T-helper 17 cell (primary cell): ENCODE data around the gene TOMM7. TPM values are rescaled to one million over a fixed set of nuclear protein-coding genes. Genes with fewer than 3 reads are reported as not detected.
"Not testable (repeated sequence)": the region's sequence is repeated elsewhere in the genome, so short reads cannot be mapped to it uniquely, and the experiment has no call there.

ENCODE experiments used
- ATAC-seq: fragments of 150-1000 bp; cut with Tn5 transposase; 2 replicates; pipeline ENCODE4 v1.10.0; 2021; ENCODE audit warnings: mild to moderate bottlenecking, moderate library complexity
- DNase-seq, 3 donors: peaks; one replicate each; pipeline versions ENCODE4 v3.0.0 to v3.0.0-alpha.2; 2020 to 2021
- H3K9me3 ChIP-seq: one replicate; pipeline ENCODE4 v1.7.0; 2013; ENCODE audit warnings: low read length, mild to moderate bottlenecking; ENCODE audit not compliant: control insufficient read depth, poor library complexity, severe bottlenecking
- H3K27ac Mint-ChIP-seq: one replicate; pipeline ENCODE4 v1.8.0; 2022; ENCODE audit warnings: mild to moderate bottlenecking, moderate library complexity, mixed read lengths
- H3K27me3 Mint-ChIP-seq: one replicate; pipeline ENCODE4 v1.8.0; 2022; ENCODE audit warnings: mixed read lengths
- H3K36me3 Mint-ChIP-seq: one replicate; pipeline ENCODE4 v1.8.0; 2022; ENCODE audit warnings: low read depth, mixed read lengths
- H3K4me1 Mint-ChIP-seq: one replicate; pipeline ENCODE4 v1.8.0; 2022; ENCODE audit warnings: mild to moderate bottlenecking, mixed read lengths
- H3K4me3 Mint-ChIP-seq: one replicate; pipeline ENCODE4 v1.8.0; 2022; ENCODE audit warnings: mild to moderate bottlenecking, moderate library complexity, mixed read lengths
- total RNA-seq, 4 donors: library from RNA in 2 of 4; stranded (reverse) in 2 of 4; gene quantifications; one replicate each; pipeline ENCODE4 v1.2.3 and lab custom pipeline; 2022 to 2026

TOMM7 gene
- total RNA-seq, 2 donors from 2014 or later: 425 to 606 TPM

GRCh38 chr7:22802831-22803230 is 19.8 kb downstream of the TOMM7 start:
- ATAC-seq, H3K27ac Mint-ChIP-seq: not testable (repeated sequence)

GRCh38 chr7:22802426-22802825 is 20.2 kb downstream of the TOMM7 start:
- ATAC-seq (no peak), DNase-seq (no peak)
- no peak overlapping the region for H3K27ac Mint-ChIP-seq
- peaks cover 25% of the 10 kb centered on the region for H3K27me3 Mint-ChIP-seq
- H3K4me1 Mint-ChIP-seq: no peaks in the 10 kb centered on the region
- no peak overlapping the region for H3K4me3 Mint-ChIP-seq
- H3K9me3 ChIP-seq: no peaks in the 10 kb centered on the region
- no peaks in the 10 kb centered on the region for H3K36me3 Mint-ChIP-seq

More at GRCh38 chr7:22802831-22803230, 19.8 kb downstream of the TOMM7 start:
- H3K4me3 Mint-ChIP-seq, H3K4me1 Mint-ChIP-seq, H3K9me3 ChIP-seq, H3K36me3 Mint-ChIP-seq, DNase-seq: not testable (repeated sequence)
- H3K27me3 Mint-ChIP-seq: peaks cover 25% of the 10 kb centered on the region

DNA sequence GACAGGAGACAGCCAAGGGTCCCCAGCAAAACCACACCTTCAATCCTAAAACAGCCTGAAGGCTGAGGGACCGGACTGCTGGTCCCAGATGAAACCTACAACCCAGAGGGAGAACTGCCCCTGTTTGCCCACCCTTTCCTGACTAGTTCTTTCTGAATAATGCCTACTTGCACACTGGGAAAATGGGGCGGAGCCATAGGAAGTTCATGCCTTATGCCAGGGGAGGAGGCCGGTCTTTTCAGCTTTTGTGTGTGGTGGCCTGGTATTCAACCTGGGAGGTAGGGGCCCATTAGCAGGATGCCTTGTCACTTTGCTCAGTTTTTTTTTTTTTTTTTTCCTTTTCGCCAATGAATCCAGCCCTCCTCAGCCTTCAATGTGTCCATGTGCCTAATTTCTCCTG is 20.7 kb downstream of the TOMM7 start:
- no peak overlapping the region for H3K4me3 Mint-ChIP-seq
- DNase-seq (no peak), ATAC-seq (no peak)
- H3K36me3 Mint-ChIP-seq: no peaks in the 10 kb centered on the region
- no peaks in the 10 kb centered on the region for H3K4me1 Mint-ChIP-seq
- no peak overlapping the region for H3K27ac Mint-ChIP-seq
- H3K27me3 Mint-ChIP-seq: peaks cover 25% of the 10 kb centered on the region
- no peaks in the 10 kb centered on the region for H3K9me3 ChIP-seq

GRCh38 chr7:22799633-22800032 is 23.0 kb downstream of the TOMM7 start:
- no peaks in the 10 kb centered on the region for H3K9me3 ChIP-seq
- ATAC-seq (no peak), DNase-seq (no peak)
- H3K4me3 Mint-ChIP-seq: no peak overlapping the region
- no peaks in the 10 kb centered on the region for H3K36me3 Mint-ChIP-seq
- H3K4me1 Mint-ChIP-seq: no peaks in the 10 kb centered on the region
- no peak overlapping the region for H3K27ac Mint-ChIP-seq
- H3K27me3 Mint-ChIP-seq: peaks cover 25% of the 10 kb centered on the region

GRCh38 chr7:22793593-22794462 is 28.8 kb downstream of the TOMM7 start:
- ATAC-seq (no peak), DNase-seq (no peak)
- H3K4me3 Mint-ChIP-seq: no peak overlapping the region
- H3K4me1 Mint-ChIP-seq: no peaks in the 10 kb centered on the region
- no peaks in the 10 kb centered on the region for H3K36me3 Mint-ChIP-seq
- no peak overlapping the region for H3K27ac Mint-ChIP-seq
- H3K27me3 Mint-ChIP-seq: peaks cover 21% of the 10 kb centered on the region
- H3K9me3 ChIP-seq: no peaks in the 10 kb centered on the region

DNA sequence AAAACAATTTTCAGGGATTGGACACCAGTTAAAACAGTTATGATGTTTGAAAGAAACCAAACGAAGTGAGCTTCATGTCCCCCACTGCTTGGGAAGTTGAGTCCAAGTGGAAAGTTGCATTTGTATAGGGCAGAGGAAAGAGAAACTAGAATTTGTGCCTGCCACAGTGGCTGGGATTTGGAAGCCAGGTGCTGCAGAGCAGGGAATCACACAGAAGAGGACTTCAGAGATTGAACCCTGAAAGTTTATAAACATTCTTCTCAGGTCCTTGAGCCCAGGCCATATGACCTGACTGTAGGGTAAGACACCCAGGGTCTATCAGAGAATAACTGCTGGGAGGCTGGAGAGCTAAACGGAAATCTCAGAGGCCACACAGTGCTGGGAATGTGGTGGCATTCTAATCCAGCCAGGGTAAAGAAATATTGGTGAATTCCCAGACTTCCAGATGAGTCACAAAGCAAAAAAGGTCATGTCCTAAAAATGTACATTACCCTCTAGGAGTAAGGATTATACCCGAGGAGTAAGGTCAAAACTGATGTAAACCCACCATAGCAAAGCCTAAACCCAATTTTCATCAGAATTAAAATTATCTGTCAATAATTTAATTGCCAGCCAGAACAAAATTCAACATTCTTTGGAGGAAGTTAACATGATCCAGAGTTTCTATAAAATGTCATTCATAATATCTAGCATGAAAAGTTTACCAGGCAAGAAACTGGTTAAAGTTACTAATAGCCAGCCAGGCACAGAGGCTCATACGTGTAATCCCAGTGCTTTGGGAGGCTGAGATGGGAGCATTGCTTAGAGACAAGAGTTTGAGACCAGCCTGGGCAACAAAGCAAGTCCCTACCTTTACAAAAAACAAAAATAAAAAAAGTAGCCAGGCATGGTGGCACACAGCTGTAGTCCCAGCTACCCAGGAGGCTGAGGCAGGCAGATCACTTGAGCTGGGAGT is 31.2 kb downstream of the TOMM7 start:
- H3K36me3 Mint-ChIP-seq: no peaks in the 10 kb centered on the region
- H3K27me3 Mint-ChIP-seq: peaks cover 19% of the 10 kb centered on the region
- H3K27ac Mint-ChIP-seq: no peak overlapping the region
- DNase-seq (no peak), ATAC-seq (no peak)
- no peaks in the 10 kb centered on the region for H3K4me1 Mint-ChIP-seq
- H3K9me3 ChIP-seq: no peaks in the 10 kb centered on the region
- no peak overlapping the region for H3K4me3 Mint-ChIP-seq

- DNase-seq, H3K4me3 Mint-ChIP-seq, ATAC-seq, H3K36me3 Mint-ChIP-seq, H3K9me3 ChIP-seq, H3K4me1 Mint-ChIP-seq, H3K27ac Mint-ChIP-seq: not testable (repeated sequence)
- H3K27me3 Mint-ChIP-seq: peaks cover 19% of the 10 kb centered on the region
These were observed 32.0 kb downstream of the TOMM7 start for GRCh38 chr7:22790640-22791039.

DNA sequence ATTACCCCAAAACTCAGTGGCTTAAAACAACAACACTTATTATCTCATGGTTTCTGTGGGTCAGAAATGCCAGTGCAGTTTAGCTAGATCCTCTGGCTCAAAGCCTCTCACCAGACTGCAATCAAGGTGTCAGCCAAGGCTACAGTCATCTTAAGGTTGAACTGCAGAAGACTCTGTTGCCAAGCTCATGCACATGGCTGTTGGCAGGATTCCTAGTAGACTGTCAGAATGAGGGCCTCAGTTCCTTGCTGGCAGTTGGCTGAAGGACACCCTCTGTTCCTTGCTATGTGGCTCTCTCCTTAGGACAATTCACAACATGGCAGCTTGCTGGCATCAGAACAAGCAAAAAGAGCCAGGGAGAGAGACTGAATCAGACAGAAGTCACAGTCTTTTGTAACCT is 34.7 kb downstream of the TOMM7 start:
- ATAC-seq (no peak), DNase-seq (no peak)
- H3K9me3 ChIP-seq: no peaks in the 10 kb centered on the region
- peaks cover 20% of the 10 kb centered on the region for H3K27me3 Mint-ChIP-seq
- H3K4me3 Mint-ChIP-seq: no peak overlapping the region
- no peak overlapping the region for H3K27ac Mint-ChIP-seq
- no peaks in the 10 kb centered on the region for H3K4me1 Mint-ChIP-seq
- H3K36me3 Mint-ChIP-seq: no peaks in the 10 kb centered on the region

DNA sequence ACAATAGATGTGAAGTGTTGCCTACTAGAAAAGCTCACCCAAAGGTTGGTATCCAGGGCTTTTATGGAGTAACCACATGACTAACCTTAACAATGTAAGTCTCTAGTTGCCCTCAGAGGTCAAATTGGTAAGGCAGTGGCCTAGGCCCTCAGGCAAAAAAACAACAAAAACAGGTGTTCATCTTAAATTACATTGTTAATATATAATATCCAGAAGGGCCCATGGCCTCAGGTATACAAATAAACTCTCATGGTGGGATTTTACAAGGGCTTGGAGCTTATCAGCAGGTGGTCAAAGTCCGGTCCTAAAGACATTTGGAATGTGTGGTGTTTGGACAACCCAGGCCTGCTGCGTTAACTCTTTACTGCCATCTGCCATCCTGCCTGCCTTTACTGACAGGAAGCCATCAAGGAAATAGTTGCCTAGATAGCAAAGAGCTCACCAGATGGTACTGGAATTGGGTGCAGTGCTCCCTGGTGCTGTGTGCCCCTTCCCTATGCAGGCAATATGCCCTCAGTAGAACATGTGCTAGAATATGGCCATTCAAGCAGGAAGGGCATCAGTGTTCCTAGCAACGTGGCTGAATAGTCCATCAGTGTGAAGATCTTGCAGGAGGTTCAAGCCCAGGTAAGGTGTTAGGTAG is 36.2 kb downstream of the TOMM7 start:
- Mint-ChIP-seq H3K36me3 (no peaks in the 10 kb centered on the region), H3K27ac (no peak overlapping the region), H3K4me1 (no peaks in the 10 kb centered on the region), H3K27me3 (peaks cover 29% of the 10 kb centered on the region), H3K4me3 (no peak overlapping the region)
- DNase-seq (no peak), ATAC-seq (no peak)
- no peaks in the 10 kb centered on the region for H3K9me3 ChIP-seq

GRCh38 chr7:22784346-22784745 is 38.3 kb downstream of the TOMM7 start:
- Mint-ChIP-seq H3K27ac (no peak overlapping the region), H3K4me3 (no peak overlapping the region), H3K36me3 (no peaks in the 10 kb centered on the region), H3K4me1 (no peaks in the 10 kb centered on the region), H3K27me3 (peaks cover 25% of the 10 kb centered on the region)
- H3K9me3 ChIP-seq: no peaks in the 10 kb centered on the region
- DNase-seq (no peak), ATAC-seq (no peak)

DNA sequence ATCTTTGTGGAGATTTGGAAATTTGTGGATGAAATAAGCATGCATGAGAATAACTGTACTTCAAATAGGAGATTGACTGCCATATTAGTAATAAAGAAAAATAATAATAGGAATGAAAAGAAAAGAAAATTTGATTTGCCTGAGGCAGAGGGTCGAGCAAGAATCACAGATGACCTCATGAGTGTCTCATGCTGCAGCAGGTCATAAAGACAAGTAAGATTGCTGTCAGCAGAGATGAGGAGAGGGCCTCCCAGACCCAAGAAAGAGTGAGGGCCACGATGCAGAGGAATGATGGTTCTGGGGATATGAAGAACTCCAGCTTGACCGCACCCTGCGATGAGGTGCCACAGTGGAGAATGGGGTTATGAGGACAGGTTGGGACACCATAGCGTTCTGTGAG is 39.2 kb downstream of the TOMM7 start:
- Mint-ChIP-seq H3K4me1 (no peaks in the 10 kb centered on the region), H3K36me3 (no peaks in the 10 kb centered on the region), H3K4me3 (no peak overlapping the region), H3K27ac (no peak overlapping the region), H3K27me3 (peaks cover 28% of the 10 kb centered on the region)
- H3K9me3 ChIP-seq: no peaks in the 10 kb centered on the region
- no peak for ATAC-seq
- no peak for DNase-seq

DNA sequence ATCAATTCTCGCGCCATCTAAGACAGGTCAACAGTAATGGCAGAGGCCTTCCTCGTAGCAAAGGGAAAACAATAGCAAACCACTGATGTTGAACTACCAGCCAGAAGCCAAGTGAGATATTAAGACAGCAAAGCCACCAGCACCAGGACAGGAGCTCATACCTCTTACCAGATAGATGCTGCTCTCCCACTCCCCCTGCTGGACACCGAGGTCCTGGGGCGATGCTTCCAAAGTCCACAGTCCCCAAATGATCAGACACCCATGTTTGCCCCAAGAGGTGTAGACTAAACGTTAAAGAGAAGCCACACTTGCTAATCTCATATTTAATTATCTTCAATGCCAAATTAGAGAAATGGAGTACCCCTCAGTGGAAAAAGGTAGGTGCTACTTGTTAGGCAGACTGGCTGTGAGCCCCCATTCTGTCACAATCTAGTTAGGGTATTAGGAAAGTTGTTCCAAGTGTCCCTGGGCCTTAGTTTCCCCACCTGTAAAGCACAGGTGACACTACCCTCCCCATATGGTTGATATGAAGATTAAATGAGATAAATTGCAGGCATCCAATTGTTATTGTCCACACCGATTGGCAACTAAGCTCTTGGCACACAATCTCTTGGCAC is 39.9 kb downstream of the TOMM7 start:
- peak; percentile 29 to 60 (median 34) for DNase-seq
- ATAC-seq: peak; percentile 85
- Mint-ChIP-seq H3K4me3 (no peak overlapping the region), H3K36me3 (no peaks in the 10 kb centered on the region), H3K4me1 (no peaks in the 10 kb centered on the region), H3K27ac (no peak overlapping the region), H3K27me3 (peaks cover 24% of the 10 kb centered on the region)
- H3K9me3 ChIP-seq: no peaks in the 10 kb centered on the region
